Naive B cell (primary cell): ENCODE results near the gene CCDC150. TPM values are rescaled to one million over a fixed set of nuclear protein-coding genes. Genes with fewer than 3 reads are reported as not detected.

Experiments used
- ATAC-seq, 2 donors: fragments of 150-1000 bp; cut with Tn5 transposase; 2 replicates each; pipeline ENCODE4 v1.10.0; 2021; ENCODE audit warnings: low read depth in 2 of 2, mild to moderate bottlenecking in 2 of 2, moderate library complexity in 2 of 2
- DNase-seq: peaks from one replicate; pipeline ENCODE4 v3.0.0; 2022
- H3K27ac Mint-ChIP-seq, 6 donors: one replicate each; pipeline ENCODE4 v1.8.0; 2020 to 2022; ENCODE audit warnings: mild to moderate bottlenecking in 6 of 6, mixed read lengths in 6 of 6, moderate library complexity in 5 of 6, inconsistent platforms in 2 of 6
- H3K27me3 Mint-ChIP-seq, 3 donors: one replicate each; pipeline ENCODE4 v1.8.0; 2021 to 2022; ENCODE audit warnings: mixed read lengths in 3 of 3, mild to moderate bottlenecking in 1 of 3
- H3K36me3 Mint-ChIP-seq, 2 donors: one replicate each; pipeline ENCODE4 v1.8.0; 2020 to 2022; ENCODE audit warnings: mixed read lengths in 2 of 2, inconsistent platforms in 1 of 2, mild to moderate bottlenecking in 1 of 2
- H3K4me1 Mint-ChIP-seq, 3 donors: one replicate each; pipeline ENCODE4 v1.8.0; 2020 to 2022; ENCODE audit warnings: mixed read lengths in 3 of 3, inconsistent platforms in 1 of 3, mild to moderate bottlenecking in 1 of 3, moderate library complexity in 1 of 3
- H3K4me3 Mint-ChIP-seq, 8 donors: one replicate each; pipeline ENCODE4 v1.8.0; 2020 to 2022; ENCODE audit warnings: mild to moderate bottlenecking in 8 of 8, mixed read lengths in 8 of 8, moderate library complexity in 8 of 8, inconsistent platforms in 2 of 8
- H3K9me3 Mint-ChIP-seq, 7 donors: one replicate each; pipeline ENCODE4 v1.8.0; 2020 to 2022; ENCODE audit warnings: mixed read lengths in 7 of 7, mild to moderate bottlenecking in 5 of 7, inconsistent platforms in 2 of 7, moderate library complexity in 1 of 7
- polyA plus RNA-seq, 6 donors: library from polyadenylated mRNA; unstranded; fragments of 300-500 nt; fragmentation: Illumina TruSeq; gene quantifications; one replicate each; pipeline ENCODE4 v1.2.3, GENCODE V29; 2021; ENCODE audit warnings: low read depth in 6 of 6

The CCDC150 gene
- polyA plus RNA-seq, result under 1 TPM in 3 of 6 donors, not detected in 3; 0.37 to 0.60 (median 0.44) TPM

DNA sequence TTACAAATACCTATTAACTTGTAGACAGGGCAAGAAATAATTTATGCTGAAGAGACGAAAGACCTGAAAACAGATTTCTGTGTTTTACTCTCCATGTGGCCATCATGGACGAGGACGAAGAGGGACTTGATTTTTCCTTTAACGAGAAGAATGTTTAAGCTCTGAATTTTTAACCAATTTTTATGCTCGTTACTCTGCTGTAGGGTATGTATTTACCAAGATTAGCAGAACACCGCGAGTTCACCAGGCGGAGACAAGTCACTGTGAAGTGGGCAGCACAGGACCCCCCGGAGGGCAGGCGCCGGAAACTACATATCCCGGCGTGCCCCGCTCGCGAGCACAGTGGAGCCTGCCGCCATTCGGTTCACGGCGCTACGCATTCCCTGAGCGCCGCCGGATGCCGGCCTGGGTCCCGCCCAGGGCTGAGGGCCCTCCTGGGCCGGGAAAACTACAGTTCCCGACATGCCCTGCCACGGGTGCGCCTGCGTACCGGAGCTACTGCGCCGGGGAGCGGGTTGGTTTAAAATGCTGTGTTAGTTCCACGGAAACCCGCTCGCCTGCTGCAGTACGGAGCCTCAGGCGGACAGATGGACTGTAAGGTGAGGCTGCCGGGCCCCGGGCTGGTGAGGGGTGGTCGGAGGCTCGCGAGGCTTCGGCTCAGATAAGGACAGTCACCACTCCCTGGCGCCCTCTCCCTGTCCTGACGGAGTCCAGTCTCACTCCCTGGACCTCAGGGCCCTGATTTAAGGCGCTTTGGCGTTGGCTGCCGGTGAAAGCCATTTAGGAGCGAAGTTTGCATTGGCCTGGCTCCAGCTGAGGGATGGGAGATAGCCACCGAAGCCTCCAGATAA lies at the start of gene CCDC150:
TSS of gene CCDC150 (plus strand) at position 536 of the 851 bp plus-strand sequence. CDS start at position 588, 52 bp downstream.
- Mint-ChIP-seq H3K27me3 (peaks cover 0 to 8% (median 3%) of the 10 kb centered on the region in 3 donors), H3K36me3 (no peaks in the 10 kb centered on the region), H3K27ac (peak within 1 kb of the TSS in 5 of 6 donors; percentile 4 to 87 (median 53)), H3K4me1 (peaks cover 10 to 21% (median 17%) of the 10 kb centered on the region in 3 donors), H3K9me3 (no peaks in the 10 kb centered on the region), H3K4me3 (peak within 1 kb of the TSS; percentile 89 to 94 (median 92))
- DNase-seq, result peak; percentile 91
- ATAC-seq, result peak; percentile 100

- no peaks in the 10 kb centered on the region for H3K36me3 Mint-ChIP-seq
- no peak overlapping the region for H3K27ac Mint-ChIP-seq
- no peak overlapping the region for H3K4me3 Mint-ChIP-seq
- H3K27me3 Mint-ChIP-seq, result peaks cover 64 to 72% (median 67%) of the 10 kb centered on the region in 3 donors
- peaks cover 4 to 12% (median 4%) of the 10 kb centered on the region in 3 donors for H3K4me1 Mint-ChIP-seq
- H3K9me3 Mint-ChIP-seq, result peaks cover 0 to 4% (median 0%) of the 10 kb centered on the region in 7 donors
- DNase-seq (no peak), ATAC-seq (no peak)
These were observed 49.2 kb upstream of the CCDC150 start for GRCh38 chr2:196590286-196590685.

DNA sequence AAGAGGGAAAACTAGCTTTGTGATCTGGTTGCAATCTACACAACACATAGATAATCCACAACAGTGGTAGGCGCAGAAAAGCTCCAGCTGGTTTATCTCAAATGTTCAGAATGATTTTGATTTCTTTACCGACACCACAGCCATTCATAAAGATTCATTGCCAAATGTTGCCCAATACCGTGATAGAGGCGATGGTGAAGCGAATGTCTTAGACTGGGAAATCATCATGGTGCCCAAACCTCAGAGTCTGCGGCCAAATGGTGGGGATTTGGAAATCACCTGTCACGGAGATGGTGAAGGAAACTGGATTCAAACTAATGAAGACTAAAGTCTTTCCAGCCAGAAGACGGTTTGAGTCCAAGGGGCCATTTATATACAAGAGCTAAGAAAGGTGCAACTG lies 48.5 kb upstream of the CCDC150 start:
- Mint-ChIP-seq H3K4me3 (peak overlapping the region in 1 of 8 donors; percentile 35), H3K4me1 (peaks cover 4 to 12% (median 4%) of the 10 kb centered on the region in 3 donors), H3K36me3 (no peaks in the 10 kb centered on the region), H3K27ac (no peak overlapping the region), H3K9me3 (peaks cover 0 to 4% (median 0%) of the 10 kb centered on the region in 7 donors), H3K27me3 (peaks cover 70 to 76% (median 71%) of the 10 kb centered on the region in 3 donors)
- ATAC-seq (no peak), DNase-seq (no peak)

DNA sequence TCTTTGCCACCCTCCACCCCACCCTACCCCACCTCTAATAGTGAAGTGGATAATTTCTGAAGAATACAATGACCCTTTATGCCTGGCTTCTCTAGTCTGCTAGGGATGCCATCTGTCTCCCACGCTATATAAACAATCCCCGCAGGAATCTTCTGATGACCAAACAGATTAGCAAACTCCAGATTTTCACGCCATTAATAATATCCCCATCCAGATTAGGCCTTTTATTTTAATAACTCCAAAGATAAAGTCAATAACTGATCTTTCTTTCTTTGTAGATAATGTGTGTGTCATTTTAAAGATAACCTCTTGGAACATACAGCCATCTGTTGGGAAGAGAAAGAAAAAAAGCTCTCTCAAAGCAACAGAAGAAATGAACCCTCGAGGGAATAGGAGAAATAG lies 47.9 kb upstream of the CCDC150 start:
- no peaks in the 10 kb centered on the region for H3K36me3 Mint-ChIP-seq
- H3K4me3 Mint-ChIP-seq, result peak overlapping the region in 5 of 8 donors; percentile 65 to 91 (median 80)
- DNase-seq (no peak), ATAC-seq (no peak)
- peaks cover 4 to 12% (median 4%) of the 10 kb centered on the region in 3 donors for H3K4me1 Mint-ChIP-seq
- H3K27me3 Mint-ChIP-seq, result peaks cover 69 to 76% (median 75%) of the 10 kb centered on the region in 3 donors
- peaks cover 0 to 3% (median 0%) of the 10 kb centered on the region in 7 donors for H3K9me3 Mint-ChIP-seq
- H3K27ac Mint-ChIP-seq, result no peak overlapping the region

DNA sequence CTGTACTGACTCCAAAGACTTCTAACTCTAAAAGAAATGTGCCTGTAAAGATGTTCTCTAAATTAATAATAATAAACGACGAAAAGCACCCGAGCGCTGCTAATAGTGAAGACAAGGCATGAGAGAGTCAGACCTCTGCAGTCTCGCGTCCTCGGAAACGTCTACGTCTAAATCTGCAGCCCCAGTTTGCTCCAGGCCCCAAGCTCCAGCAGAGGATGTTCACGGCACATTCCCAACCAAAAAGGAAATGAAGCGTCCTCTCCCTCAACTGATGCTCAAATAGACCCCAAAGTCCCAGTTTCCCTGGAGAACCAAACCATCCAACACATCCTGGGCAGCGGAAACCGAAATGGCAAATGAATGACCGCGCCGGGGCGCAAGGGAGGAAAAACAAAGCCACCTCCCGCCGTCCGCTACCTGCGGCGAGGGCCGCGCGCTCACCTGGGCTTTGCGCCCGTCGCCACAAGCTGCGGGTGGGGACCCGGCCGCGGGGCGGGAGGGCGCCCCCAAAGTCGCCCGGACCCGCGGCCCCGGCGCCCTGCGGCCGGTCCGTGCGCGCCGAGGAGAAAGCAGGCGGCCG lies 47.1 kb upstream of the CCDC150 start:
- ATAC-seq (peak in 1 of 2 donors; percentile 14), DNase-seq (no peak)
- Mint-ChIP-seq H3K9me3 (no peaks in the 10 kb centered on the region), H3K27ac (peak overlapping the region in 1 of 6 donors; percentile 53), H3K4me1 (peaks cover 4 to 12% (median 4%) of the 10 kb centered on the region in 3 donors), H3K4me3 (peak overlapping the region; percentile 63 to 91 (median 80)), H3K36me3 (no peaks in the 10 kb centered on the region), H3K27me3 (peaks cover 69 to 81% (median 77%) of the 10 kb centered on the region in 3 donors)

DNA sequence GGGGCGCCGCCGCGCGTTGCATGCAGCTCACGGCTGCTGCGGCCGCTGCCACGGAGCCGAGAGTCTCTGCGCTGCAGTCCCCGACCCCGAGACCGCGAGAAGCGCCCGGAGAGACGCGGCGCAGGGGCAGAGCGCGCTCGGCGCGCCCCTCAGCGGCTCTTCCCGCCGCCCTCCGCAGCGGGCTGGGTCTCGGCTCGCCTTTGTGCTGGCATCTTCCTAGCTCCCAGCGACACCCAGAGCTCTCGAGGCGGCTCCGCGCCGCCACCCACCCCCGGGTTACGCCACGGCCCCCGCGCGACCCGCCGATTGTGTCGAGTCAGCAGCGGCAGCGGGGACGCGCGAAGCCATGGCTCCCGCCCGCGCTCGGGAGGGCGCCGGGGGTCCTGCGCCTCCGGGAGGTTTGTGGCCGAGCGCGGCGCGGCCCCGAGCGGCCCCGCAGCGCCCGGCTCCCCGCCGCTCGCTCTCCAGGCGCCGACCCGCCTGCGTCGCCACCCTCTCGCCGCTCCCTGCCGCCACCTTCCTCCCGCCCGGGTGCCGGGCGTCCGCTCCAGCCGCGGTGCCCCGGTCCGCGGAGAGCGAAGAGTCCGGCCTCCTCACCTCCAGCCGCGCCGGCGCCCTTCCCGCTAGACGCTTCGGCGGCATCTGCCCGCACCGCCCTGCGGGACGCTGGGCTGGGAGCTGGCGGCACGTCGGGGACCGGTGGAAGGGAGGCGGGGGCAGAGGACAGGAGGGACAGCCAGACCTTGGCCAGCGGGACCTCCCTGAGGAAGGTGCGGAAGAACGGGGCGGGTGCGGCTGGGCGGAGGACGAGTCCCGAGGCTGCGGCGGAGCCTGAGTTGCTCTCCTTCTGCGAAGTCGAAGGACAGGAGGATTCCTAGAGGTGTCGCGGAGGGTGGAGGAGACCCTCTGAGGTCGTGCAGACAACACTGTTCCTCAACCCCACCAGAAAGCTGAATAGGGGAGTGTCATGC lies 46.3 kb upstream of the CCDC150 start, which contains the start of gene HECW2:
TSS of gene HECW2 (minus strand) at position 644 of the 971 bp plus-strand sequence.
- Mint-ChIP-seq H3K4me3 (peak within 1 kb of the TSS; percentile 63 to 91 (median 80)), H3K27me3 (peaks cover 66 to 76% (median 72%) of the 10 kb centered on the region in 3 donors), H3K9me3 (no peaks in the 10 kb centered on the region), H3K27ac (peak within 1 kb of the TSS in 1 of 6 donors; percentile 11), H3K4me1 (peaks cover 4 to 12% (median 4%) of the 10 kb centered on the region in 3 donors), H3K36me3 (no peaks in the 10 kb centered on the region)
- ATAC-seq, result peak; percentile 30 to 37
- DNase-seq, result no peak

DNA sequence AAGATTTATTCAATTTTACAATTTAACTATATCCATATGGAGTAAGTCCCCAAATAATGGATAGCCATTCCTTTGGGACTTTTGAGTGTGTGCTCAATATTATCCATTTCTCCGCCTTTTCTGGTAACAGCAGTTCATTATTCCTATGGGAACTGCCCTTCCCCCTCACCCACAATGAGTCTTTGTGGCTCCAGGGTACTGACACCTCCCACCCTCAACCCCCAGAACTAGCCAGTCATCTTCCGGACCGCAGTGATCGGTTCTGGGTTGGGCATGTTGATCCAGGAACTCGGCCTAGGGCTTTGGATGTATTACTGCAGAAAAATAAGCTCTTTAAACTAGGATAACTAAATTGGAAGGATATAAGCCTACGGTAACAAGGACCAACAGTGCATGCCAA lies 45.4 kb upstream of the CCDC150 start:
- Mint-ChIP-seq H3K4me1 (peaks cover 4 to 12% (median 4%) of the 10 kb centered on the region in 3 donors), H3K9me3 (no peaks in the 10 kb centered on the region), H3K4me3 (peak overlapping the region in 5 of 8 donors; percentile 16 to 59 (median 51)), H3K36me3 (no peaks in the 10 kb centered on the region), H3K27ac (no peak overlapping the region), H3K27me3 (peaks cover 61 to 73% (median 66%) of the 10 kb centered on the region in 3 donors)
- no peak for DNase-seq
- no peak for ATAC-seq

GRCh38 chr2:196597531-196597930 lies 42.0 kb upstream of the CCDC150 start:
- Mint-ChIP-seq H3K36me3 (no peaks in the 10 kb centered on the region), H3K4me3 (no peak overlapping the region), H3K9me3 (no peaks in the 10 kb centered on the region), H3K27ac (no peak overlapping the region), H3K27me3 (peaks cover 43 to 67% (median 67%) of the 10 kb centered on the region in 3 donors), H3K4me1 (peaks cover 0 to 5% (median 0%) of the 10 kb centered on the region in 3 donors)
- no peak for ATAC-seq
- no peak for DNase-seq

DNA sequence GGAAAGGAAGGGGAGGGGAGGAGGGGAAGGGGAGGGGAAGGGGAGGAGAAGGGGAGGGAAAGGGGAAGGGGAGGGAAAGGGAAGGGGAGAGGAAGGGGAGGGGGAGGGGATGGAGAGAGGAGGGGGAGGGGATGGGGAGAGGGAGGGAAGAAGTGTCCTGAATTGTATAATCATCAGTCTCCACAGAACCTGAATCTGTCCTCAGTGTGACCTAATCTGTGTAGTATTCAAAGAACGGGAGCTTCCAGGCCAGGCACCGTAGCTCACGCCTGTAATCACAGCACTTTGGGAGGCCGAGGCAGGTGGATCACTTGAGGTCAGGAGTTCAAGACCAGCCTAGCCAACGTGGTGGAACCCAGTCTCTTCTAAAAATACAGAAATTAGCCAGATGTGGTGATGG lies 41.1 kb upstream of the CCDC150 start:
- peaks cover 0 to 4% (median 0%) of the 10 kb centered on the region in 3 donors for H3K4me1 Mint-ChIP-seq
- ATAC-seq, result no peak
- H3K36me3 Mint-ChIP-seq, result no peaks in the 10 kb centered on the region
- peaks cover 43 to 69% (median 67%) of the 10 kb centered on the region in 3 donors for H3K27me3 Mint-ChIP-seq
- H3K4me3 Mint-ChIP-seq, result no peak overlapping the region
- H3K27ac Mint-ChIP-seq, result no peak overlapping the region
- H3K9me3 Mint-ChIP-seq, result no peaks in the 10 kb centered on the region
- no peak for DNase-seq

- no peak for ATAC-seq
- Mint-ChIP-seq H3K27me3 (peaks cover 39 to 65% (median 62%) of the 10 kb centered on the region in 3 donors), H3K4me1 (no peaks in the 10 kb centered on the region), H3K27ac (no peak overlapping the region), H3K4me3 (no peak overlapping the region), H3K9me3 (no peaks in the 10 kb centered on the region), H3K36me3 (no peaks in the 10 kb centered on the region)
- DNase-seq, result no peak
These were observed 40.7 kb upstream of the CCDC150 start for GRCh38 chr2:196598846-196599245.

GRCh38 chr2:196601430-196602306 lies 37.8 kb upstream of the CCDC150 start:
- Mint-ChIP-seq H3K36me3 (no peaks in the 10 kb centered on the region), H3K27ac (no peak overlapping the region), H3K27me3 (peaks cover 21 to 37% (median 34%) of the 10 kb centered on the region in 3 donors), H3K4me3 (no peak overlapping the region), H3K9me3 (no peaks in the 10 kb centered on the region), H3K4me1 (no peaks in the 10 kb centered on the region)
- ATAC-seq, result no peak
- no peak for DNase-seq

DNA sequence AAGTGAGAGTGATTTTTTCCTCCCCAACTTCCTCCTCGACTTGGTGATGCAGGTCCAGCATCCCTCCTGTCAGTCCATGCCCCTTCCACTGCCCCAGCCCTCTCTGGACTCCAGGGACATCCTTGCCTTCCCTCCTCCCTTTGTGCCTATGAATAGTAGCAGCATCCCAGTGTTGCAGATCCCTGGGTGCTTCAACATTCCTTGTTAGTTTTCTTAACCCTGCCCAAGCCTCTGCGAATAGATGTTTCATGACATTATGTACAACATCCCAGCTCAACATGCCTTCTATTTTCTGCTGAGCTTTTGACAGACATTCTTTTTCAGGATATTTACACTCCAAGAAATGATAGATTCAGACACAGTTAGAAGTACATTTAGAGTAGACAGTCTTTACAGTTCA lies 35.3 kb upstream of the CCDC150 start:
- ATAC-seq (no peak), DNase-seq (no peak)
- Mint-ChIP-seq H3K4me3 (peak overlapping the region in 1 of 8 donors; percentile 13), H3K27me3 (peaks cover 18 to 28% (median 25%) of the 10 kb centered on the region in 3 donors), H3K9me3 (no peaks in the 10 kb centered on the region), H3K36me3 (no peaks in the 10 kb centered on the region), H3K4me1 (no peaks in the 10 kb centered on the region), H3K27ac (no peak overlapping the region)
